Measurements from ENCODE around the gene NARS2.

GRCh38 chr11:78417888-78418583 is 156.6 kb downstream of the NARS2 start:
- TF ChIP-seq CTCF (conservative IDR thresholded peaks at IDR 0.05 in 1 of 2, IDR thresholded peaks at IDR 0.05 in 1 of 2; ENCODE audit: extremely low read depth in 1 of 2, insufficient read depth in 1 of 2, low read depth in 1 of 2, low read length in 2 of 2) (no peak), EZH2 (IDR thresholded peaks at IDR 0.05; ENCODE audit: borderline replicate concordance, low read length) (no peak)

Measured in mammary epithelial cell (primary cell).